Ectodermal cell (in vitro differentiated cells): Measurements from ENCODE around the gene UBAC2.

Source experiments
- H3K27ac ChIP-seq: 2 replicates; pipeline ENCODE4 v1.7.0; 2013; ENCODE audit warnings: mild to moderate bottlenecking, low read depth, low read length; ENCODE audit not compliant: insufficient read depth, poor library complexity, severe bottlenecking
- H3K27me3 ChIP-seq: 2 replicates; pipeline ENCODE4 v1.7.0; 2013; ENCODE audit warnings: mild to moderate bottlenecking, low read length; ENCODE audit not compliant: insufficient read depth, control insufficient read depth, poor library complexity, severe bottlenecking
- H3K36me3 ChIP-seq: one replicate; pipeline ENCODE4 v1.7.0; 2013; ENCODE audit warnings: low read length; ENCODE audit not compliant: control insufficient read depth, insufficient read depth
- H3K4me1 ChIP-seq: one replicate; pipeline ENCODE4 v1.7.0; 2013; ENCODE audit warnings: low read length; ENCODE audit not compliant: control insufficient read depth, insufficient read depth
- H3K4me3 ChIP-seq: 2 replicates; pipeline ENCODE4 v1.7.0; 2013; ENCODE audit warnings: low read depth, low read length, control low read depth; ENCODE audit not compliant: insufficient read depth
- H3K9me3 ChIP-seq: 2 replicates; pipeline ENCODE4 v1.7.0; 2013; ENCODE audit warnings: mild to moderate bottlenecking, low read length, moderate library complexity; ENCODE audit not compliant: control insufficient read depth
- WGBS, 2 experiments: methylation state at CpG; one replicate each; pipeline ENCODE4 v1.1.7; 2013; ENCODE audit warnings: missing lambda C conversion rate in 2 of 2; 5-methylcytosine and 5-hydroxymethylcytosine counted together

Gene UBAC2

DNA sequence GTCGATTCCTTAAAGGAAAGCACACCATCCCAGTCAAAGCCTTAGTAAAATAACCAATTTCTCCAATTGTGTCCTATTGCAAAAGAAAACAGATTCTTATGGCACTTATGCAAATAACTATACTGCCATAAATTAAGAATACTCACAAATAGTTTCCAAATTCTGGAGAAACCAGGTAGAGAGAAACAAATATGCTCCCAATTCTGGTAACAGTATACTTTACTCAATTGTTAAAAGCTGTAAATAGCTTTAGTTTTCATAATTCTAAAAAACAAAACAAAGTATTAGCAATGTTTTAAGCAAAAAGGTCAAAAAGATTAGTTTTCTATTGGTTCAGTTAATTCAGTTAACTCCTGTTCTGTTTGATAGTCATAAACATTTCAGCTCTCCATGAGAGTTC is 18.2 kb upstream of the UBAC2 start:
- H3K4me3 ChIP-seq: no peak overlapping the region
- H3K27me3 ChIP-seq: no peaks in the 10 kb centered on the region
- H3K27ac ChIP-seq: no peak overlapping the region
- 91 to 95% methylated on average over 1 of the region's 1 CpG for WGBS, 2 experiments
- no peaks in the 10 kb centered on the region for H3K4me1 ChIP-seq
- no peaks in the 10 kb centered on the region for H3K36me3 ChIP-seq
- no peaks in the 10 kb centered on the region for H3K9me3 ChIP-seq

DNA sequence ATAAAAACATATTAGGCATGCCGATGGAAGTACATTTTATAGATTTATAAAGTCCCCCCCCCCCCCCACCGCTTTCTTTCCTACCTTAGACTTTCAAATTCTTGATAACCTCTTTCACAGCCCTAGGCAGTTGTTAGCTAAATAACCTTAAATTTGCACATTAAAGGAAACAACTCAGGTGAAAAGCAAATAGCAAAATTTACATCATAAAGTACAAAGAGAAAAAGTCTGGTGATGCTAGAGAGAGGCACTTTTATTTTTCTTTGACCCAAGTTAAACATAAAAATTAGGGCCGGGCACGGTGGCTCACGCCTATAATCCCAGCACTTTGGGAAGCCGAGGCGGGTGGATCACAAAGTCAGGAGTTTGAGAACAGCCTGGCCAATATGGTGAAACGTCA is 15.0 kb upstream of the UBAC2 start:
- Histone ChIP-seq H3K9me3 (no peaks in the 10 kb centered on the region), H3K27ac (no peak overlapping the region), H3K4me1 (no peaks in the 10 kb centered on the region), H3K27me3 (no peaks in the 10 kb centered on the region), H3K4me3 (no peak overlapping the region), H3K36me3 (no peaks in the 10 kb centered on the region)
- WGBS, 2 experiments: 74 to 79% methylated on average over 6 to 7 of the region's 8 CpGs

DNA sequence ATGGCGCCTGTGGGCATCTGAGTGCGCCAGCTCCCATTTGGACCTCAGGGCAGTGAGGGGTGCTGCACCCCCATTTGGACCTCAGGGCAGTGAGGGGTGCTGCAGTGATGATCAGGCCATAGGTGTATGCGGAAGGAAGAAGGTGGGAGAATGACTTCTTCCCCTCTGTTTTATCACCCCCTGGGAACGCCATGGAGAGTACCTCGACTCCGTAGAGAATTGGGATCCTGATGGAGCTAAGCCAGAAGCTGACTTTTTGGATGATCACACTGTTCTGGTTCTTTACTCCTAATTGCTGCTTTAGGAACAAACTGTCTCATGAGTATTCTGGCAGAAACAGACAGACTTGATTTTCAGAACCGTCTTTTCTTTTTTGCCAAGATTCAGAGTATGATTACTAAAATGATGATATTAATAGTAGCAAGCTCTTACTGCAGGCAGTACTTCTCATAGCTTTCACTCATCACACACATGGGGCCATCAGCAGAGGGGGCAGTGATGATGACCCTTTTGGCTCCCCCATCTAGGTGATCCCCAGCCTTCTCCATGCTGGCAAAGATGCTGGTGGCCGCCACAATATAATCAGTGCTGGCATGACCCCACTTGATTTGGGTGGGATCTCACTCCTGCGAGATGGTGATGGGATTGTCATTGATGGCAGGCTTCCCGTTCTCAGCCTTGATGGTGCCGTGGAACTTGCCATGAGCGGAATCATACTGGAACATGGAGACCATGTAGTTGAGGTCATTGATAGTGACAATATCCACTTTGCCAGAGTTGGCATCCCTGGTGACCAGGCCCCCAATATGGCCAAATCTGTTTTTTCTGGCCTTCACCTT is 10.3 kb upstream of the UBAC2 start:
- no peaks in the 10 kb centered on the region for H3K36me3 ChIP-seq
- WGBS, 2 experiments: 96% methylated on average over 12 of the region's 12 CpGs
- no peaks in the 10 kb centered on the region for H3K4me1 ChIP-seq
- no peak overlapping the region for H3K27ac ChIP-seq
- H3K4me3 ChIP-seq: no peak overlapping the region
- no peaks in the 10 kb centered on the region for H3K27me3 ChIP-seq
- no peaks in the 10 kb centered on the region for H3K9me3 ChIP-seq

DNA sequence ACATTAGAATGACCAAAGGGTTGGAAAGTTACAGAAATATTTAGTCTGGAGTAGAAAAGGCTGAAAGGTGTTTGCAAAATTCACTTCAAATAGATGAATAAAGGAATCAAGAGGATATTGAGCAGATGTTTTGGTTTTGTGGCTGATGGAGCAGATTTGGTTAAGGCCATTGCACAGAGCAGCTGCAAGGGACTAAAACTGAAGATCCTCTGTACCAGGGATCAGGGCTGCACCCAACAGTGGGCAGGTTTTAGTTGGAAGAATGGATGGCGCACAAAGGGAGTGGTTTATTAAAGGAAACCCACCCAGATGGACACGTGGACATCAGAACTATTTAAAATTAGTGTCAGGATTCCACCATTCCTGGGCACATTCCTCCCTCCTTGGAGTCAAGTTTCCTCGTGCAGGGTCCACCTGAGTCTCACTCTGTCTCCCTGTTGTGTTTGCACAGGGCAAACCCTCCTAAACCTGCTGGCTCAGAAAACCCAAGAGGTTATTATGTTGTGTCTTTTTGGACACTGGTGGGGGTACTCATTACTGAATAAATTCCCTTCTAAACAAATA is 9.2 kb upstream of the UBAC2 start:
- no peak overlapping the region for H3K27ac ChIP-seq
- H3K4me1 ChIP-seq: no peaks in the 10 kb centered on the region
- H3K4me3 ChIP-seq: no peak overlapping the region
- 70 to 83% methylated on average over 3 of the region's 3 CpGs for WGBS, 2 experiments
- H3K27me3 ChIP-seq: no peaks in the 10 kb centered on the region
- H3K36me3 ChIP-seq: no peaks in the 10 kb centered on the region
- no peaks in the 10 kb centered on the region for H3K9me3 ChIP-seq

DNA sequence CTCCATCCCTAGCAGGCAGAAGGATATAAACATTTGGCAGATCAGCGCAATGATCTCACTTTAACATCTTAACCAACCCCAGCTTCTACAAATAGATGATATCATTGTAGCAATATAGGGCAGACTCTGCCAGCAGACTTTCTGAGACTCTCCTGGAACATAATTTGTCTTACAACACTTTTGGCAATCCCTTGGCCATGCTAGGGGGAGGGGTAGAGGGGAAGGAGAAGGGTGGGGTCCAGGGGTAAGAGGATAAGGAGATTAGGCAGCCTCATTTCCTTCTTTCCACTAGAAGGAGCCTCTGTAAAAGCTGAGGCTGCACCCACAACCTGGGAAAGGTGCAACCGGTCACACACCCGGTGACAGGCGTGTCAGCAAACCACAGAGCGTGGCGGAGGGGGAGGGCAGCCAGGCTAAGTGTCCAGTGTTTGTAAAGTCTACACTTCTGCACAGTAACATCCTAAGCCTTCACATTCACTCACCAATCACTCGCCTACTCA is 8.7 kb upstream of the UBAC2 start:
- Histone ChIP-seq H3K4me1 (no peaks in the 10 kb centered on the region), H3K36me3 (no peaks in the 10 kb centered on the region), H3K27ac (no peak overlapping the region), H3K9me3 (no peaks in the 10 kb centered on the region), H3K27me3 (no peaks in the 10 kb centered on the region), H3K4me3 (no peak overlapping the region)
- 87 to 93% methylated on average over 7 of the region's 7 CpGs for WGBS, 2 experiments

DNA sequence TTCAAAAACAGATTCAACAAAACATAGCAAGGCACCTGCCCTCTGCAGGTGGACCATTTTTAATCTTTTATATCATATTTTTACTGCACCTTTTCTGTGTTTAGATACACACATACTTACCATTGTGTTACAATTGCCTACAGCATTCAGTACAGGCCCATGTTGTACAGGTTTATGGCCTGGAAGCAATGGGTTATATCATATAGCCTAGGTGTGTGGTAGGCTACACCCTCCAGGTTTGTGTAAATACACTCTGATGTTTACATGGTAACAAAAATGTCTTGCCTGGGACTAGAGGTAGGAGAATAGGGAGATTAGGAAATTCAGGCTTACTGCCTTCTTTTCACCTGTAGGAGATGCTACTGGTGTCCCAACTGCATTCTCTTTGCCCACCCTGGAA is 8.2 kb upstream of the UBAC2 start:
- no peak overlapping the region for H3K27ac ChIP-seq
- no peaks in the 10 kb centered on the region for H3K4me1 ChIP-seq
- H3K36me3 ChIP-seq: no peaks in the 10 kb centered on the region
- H3K4me3 ChIP-seq: no peak overlapping the region
- H3K27me3 ChIP-seq: no peaks in the 10 kb centered on the region
- H3K9me3 ChIP-seq: no peaks in the 10 kb centered on the region

DNA sequence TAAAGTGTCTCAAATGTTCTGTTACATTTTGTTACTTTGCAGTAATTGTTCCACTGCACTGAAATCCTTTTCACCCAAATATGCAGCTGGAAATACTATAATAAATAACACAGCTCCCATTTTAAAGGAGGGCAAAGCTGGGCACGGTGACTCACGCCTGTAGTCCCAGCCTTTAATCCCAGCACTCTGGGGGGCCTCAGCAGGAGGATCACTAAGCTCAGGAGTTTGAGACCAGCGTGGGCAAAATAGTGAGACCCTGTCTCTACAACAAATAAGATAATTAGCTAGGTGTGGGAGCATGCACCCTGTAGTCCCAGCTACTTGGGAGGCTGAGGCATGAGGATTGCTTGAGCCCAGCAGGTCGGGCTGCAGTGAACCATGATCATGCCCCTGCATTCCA is 7.5 kb upstream of the UBAC2 start:
- WGBS, 2 experiments: 57 to 72% methylated on average over 4 of the region's 4 CpGs
- Histone ChIP-seq H3K4me1 (no peaks in the 10 kb centered on the region), H3K36me3 (no peaks in the 10 kb centered on the region)

DNA sequence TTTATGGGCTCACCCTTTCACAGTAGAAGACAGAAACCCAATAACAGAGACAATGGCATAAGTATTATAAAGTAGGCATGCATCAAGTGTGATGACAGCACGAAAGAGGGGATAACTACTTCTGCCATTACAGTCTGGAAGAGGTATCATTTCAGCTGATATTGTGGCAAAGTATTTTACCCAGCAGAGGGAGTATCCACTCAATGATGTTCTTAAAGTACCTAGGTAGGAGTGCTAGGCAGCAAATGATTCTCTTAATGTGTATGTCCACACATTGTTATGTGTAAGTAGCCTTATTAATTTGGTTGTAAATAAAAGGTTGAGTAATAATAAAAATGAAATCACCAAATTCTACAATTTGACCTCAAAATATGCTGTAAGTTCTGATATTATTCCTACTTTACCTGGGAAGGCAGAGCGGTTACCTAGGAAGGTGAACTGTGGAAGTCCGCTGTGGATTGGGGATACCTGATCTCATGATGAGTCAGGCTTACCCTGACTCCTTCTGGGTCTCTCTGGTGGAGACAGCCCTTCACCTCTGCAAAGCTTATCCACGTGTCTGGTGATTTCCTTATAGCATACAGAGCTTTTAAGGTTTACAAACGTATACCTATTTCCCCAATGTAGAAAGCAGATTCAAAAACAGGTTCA is 4.1 kb upstream of the UBAC2 start:
- peaks cover 8% of the 10 kb centered on the region for H3K4me1 ChIP-seq
- 89 to 98% methylated on average over 5 of the region's 5 CpGs for WGBS, 2 experiments
- no peaks in the 10 kb centered on the region for H3K27me3 ChIP-seq
- no peaks in the 10 kb centered on the region for H3K9me3 ChIP-seq
- no peak overlapping the region for H3K4me3 ChIP-seq
- no peak overlapping the region for H3K27ac ChIP-seq
- no peaks in the 10 kb centered on the region for H3K36me3 ChIP-seq

More for the DNA sequence above, 7.5 kb upstream of the UBAC2 start:
- Histone ChIP-seq H3K4me3 (no peak overlapping the region), H3K27me3 (no peaks in the 10 kb centered on the region), H3K9me3 (no peaks in the 10 kb centered on the region), H3K27ac (no peak overlapping the region)

DNA sequence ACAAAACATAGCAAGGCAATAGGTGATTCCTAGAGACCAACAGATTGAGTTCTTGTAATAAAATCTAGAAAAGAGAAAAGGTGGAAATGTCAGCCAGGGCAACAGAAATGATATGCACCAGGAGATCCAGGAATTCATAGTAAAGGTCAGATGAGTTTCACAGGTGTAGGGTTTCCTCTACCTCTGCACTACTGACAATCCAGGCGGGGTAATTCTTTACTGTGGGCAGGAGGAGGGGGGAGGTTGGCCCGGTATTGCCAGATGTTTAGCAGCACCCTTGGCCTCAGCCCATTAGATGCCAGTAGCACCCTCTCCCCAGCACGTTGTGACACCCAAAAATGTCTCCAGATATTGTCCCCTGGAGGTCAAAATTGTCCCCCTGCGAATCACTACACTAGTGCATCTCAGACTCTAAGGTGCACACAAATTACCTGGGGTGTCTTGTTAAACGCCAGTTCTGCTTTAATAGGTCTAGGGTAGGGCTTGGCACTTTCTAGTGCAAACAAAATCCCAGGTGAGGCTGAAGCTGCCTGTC is 3.5 kb upstream of the UBAC2 start:
- Histone ChIP-seq H3K27ac (no peak overlapping the region), H3K9me3 (no peaks in the 10 kb centered on the region), H3K27me3 (no peaks in the 10 kb centered on the region), H3K4me1 (peaks cover 12% of the 10 kb centered on the region), H3K36me3 (no peaks in the 10 kb centered on the region), H3K4me3 (no peak overlapping the region)
- 80 to 83% methylated on average over 5 of the region's 5 CpGs for WGBS, 2 experiments
